KBM-7 (cell line): ENCODE data around the gene GNAI1.
"Not testable (repeated sequence)": the region's sequence is repeated elsewhere in the genome, so short reads cannot be mapped to it uniquely, and the experiment has no call there.

ENCODE experiments used
- DNase-seq: peaks from one replicate; pipeline ENCODE4 v3.0.0-alpha.2; 2015
- in situ Hi-C: fragments of 300-500 bp; cut with MboI; formaldehyde crosslinking; loops from 2 replicates; pipeline ENCODE4 v1.14.3; 2020; ENCODE audit warnings: low sequenced_read_pairs, low pct_unique_long_range_greater_than_20kb, mixed read lengths

The GNAI1 gene

DNA sequence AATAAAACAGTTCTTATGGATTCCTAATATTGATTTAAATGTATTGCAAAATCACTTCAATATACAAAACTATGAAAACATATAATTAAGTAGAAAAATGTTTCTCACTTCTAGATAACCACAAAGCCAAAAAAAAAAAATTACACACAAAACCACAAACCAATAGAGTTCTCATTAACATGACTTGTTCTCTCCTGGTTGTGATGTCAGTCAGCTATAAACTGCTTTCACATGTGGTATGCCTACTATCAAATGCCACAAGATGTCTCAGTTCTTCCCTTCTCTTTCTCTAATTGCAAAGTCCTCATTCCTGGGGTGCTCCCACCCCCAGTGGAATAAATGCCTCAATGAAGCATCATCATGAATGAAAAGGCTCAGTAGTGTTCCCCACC, 16.6 kb downstream of the GNAI1 start:
- peak; percentile 75 for DNase-seq

DNA sequence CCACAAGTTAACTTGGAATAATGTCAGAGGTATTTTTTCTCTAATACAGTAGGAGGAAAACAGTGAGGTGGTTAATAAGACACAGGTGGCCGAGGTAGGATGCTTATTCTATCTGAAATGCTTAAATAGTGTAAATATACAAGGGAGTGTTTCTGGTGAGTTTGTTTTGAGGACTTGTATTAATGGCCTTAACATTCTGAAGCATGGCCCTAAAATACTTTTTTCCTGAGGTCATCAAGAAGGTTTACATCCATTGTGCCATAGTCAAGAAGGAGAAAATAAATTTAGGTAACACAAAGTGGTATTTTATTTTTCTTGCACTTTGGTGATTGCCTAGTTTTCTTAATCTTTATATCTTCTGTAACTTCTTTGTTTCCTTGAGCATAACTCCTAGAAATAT, 18.8 kb downstream of the GNAI1 start:
- DNase-seq, result no peak
- in situ Hi-C loops, result no loop called here

More for the DNA sequence above, 16.6 kb downstream of the GNAI1 start:
- in situ Hi-C loops, result no loop called here

DNA sequence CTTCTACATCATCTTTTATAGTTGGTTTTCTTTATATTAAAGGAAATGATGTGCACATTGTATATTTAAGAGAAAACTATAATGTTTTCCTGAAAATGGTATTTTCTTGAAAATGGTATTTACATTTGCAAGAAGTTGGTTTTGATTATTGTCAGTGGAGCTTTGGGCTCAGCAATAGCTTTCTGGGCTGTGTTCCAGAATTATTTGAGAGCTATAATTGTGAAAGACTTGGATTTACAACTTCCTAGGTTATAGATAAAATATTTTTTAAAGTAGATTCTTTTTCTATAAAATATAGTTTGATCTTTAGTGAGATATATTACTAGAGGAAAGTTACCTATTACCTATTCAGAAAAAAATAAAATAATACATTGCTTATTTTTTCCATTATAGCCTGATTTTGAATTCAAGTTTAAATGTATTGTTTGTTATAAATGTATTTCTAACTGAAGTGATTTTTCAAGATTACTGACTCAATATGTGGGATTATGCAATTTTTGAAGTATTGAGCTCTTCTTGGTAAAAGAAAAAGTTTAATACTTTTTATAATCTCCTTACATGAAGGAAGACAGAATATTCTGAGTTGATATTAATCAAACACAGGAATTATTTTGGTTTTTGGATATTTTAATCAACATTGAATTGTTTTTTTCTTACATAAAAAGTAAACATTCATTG, 20.2 kb downstream of the GNAI1 start:
- DNase-seq, result no peak
- in situ Hi-C loops, result no loop called here

DNA sequence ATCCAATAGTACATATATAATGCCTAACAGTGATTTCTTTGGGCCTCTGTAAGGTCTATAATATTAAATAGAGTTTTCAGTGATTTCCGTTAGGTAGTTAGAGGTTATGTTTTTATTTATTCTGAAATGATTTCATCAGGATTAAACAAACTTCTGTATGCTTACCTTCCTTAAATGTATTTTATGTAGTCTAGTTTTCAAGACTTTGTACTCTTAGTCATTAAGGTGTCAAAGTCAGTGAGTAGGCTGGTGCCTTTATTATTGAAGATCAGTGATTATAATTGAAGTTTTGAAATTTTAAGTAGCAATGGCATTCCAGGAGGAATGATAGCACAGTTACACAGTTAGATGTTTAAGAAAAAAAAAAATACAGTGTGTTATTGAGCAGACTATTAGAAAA, 20.7 kb downstream of the GNAI1 start:
- no peak for DNase-seq
- in situ Hi-C loops, result no loop called here

DNA sequence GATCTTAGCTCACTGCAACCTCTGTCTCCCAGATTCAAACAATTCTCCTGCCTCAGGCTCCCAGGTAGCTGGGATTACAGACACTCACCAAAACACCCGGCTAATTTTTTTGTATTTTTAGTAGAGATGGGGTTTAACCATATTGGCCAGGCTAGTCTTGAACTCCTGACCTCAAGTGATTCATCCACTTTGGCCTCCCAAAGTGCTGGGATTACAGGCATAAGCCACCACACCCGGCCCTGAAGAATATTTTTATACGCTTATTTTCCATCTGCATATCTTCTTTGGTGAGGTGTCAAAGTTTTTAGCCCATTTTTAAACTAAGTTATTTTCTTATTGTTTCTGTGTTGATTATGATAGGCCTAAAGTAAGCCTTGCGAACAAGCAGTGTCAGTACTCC, 23.1 kb downstream of the GNAI1 start:
- DNase-seq, in situ Hi-C loops: not testable (repeated sequence)

DNA sequence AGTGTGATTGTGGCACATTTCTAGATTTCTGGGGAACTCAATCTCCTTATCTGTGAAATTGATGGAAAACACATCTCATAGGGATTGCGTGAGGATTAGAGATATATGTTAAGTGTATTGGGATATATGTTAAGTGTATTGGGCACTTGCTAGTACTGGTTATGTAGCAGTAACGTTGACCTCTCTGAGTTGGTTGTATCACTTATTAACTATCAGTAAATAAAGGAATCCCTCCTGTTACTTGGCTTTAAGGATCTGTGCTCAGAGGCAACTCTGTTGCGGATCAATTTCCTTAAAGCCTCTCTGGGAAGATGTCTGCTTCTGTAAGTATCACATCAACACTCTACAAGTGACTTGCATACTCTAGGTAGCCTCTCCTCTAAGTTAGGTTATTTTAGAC, 25.2 kb downstream of the GNAI1 start:
- in situ Hi-C loops, result no loop called here
- DNase-seq, result no peak

DNA sequence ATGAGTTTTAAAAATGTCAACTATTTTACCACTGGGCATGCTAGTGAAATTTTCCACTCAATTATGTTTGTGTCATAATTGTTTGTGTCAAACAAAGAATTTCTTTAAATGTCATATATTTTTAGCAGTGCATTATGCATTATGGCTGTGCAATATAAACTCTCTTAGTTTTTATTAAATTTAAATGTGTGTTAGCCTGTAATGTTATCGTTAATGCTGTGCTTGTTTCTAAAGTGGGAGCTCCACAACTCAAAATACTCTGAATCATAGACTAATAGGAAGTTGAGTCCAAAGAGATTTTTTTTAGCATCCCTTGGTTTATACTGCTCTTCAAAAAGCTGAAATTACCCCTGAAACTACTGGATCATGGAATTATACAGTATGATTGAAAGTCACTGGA, 26.8 kb downstream of the GNAI1 start:
- DNase-seq, result no peak

DNA sequence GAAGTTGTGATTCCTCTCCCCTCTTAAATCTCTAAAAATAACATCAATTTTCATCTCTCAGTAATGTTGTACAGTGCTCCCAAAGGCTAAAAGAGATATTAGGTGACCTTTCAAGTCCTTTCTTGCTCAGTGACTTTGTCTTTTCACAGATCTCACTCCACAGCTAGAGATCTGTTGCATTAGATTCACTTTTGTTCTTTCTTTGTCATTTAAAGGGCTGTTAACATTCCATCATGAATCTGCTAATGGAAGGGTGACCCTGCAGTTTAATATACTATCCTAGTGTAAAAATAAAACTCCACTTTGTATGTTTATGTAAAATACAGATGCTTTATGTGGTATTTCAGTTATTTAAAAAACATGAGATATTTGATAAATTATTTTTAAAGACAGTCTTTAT, 30.5 kb downstream of the GNAI1 start:
- in situ Hi-C loops, result no loop called here
- no peak for DNase-seq

More for the DNA sequence above, 26.8 kb downstream of the GNAI1 start:
- in situ Hi-C loops, result no loop called here

DNA sequence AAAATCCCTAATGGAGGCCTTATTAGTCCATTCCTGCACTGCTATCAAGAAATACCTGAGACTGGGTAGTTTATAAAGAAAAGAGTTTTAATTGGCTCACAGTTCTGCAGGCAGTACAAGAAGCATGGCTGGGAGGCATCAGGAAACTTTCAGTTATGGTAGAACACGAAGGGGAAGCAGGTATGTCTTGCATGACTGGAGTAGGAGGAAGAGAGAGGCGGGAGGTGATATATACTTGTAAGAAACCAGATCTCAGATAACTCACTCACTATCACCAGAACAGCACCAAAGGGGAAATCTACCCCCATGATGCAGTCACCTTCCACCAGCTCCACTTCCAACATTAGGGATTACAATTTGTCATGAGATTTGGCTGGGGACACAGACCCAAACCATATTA, 35.8 kb downstream of the GNAI1 start:
- in situ Hi-C loops, result no loop called here
- DNase-seq, result no peak

DNA sequence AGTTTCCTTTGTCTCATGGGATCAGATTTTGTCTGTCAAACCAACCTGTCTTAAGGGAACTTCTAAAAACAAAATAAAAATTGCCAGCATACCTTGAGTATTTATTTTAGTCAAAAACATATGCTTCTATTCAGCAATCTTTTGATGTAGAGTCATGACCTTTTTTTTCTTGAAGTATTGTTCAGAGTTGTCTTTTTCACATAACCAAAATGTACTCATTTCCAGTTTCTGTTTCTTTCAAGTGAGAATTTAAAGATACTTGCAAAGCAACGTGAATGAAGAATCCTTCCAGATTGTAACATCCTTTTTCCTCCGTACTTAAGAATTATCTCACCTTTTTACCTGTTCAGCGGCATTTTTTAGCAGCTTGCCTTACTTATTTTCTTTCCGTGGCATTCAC, 37.8 kb downstream of the GNAI1 start:
- DNase-seq, result no peak
- in situ Hi-C loops, result no loop called here

DNA sequence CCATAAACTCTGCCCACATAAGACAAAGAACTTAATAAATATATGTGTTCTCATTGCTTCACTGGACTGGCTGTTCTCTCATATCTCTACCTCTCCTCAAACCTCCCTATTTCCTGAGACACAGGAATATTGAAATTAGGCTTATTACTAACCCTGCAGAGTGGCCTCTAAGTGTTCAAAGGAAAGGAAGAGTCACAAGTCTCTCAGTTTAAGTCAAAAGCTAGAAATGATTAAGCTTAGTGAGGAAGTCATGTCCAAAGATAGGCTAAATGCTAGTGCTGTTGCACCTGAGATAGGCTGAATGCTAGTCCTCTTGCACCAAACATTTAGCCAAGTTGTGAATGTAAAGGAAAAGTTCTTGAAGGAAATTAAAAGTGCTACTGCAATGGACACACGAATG, 41.1 kb downstream of the GNAI1 start:
- in situ Hi-C loops, result no loop called here

DNA sequence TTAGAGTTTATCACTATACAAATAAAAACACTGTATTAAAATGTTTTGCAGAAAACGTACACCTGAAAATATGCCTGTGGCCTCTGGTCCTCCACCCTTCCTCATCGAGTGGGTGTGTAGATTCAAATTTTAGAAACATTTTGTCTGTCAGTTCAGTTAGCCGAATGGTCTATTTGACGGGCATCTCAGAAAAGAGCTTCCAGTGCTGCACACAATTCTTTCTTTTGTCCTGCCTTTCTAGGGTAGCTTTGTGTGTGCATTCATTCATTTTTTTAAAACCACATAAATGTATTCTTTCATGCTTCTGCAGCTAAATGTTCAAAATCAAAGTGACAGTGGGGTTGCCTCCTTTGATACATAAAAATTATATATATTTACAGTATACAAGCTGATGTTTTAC, 46.8 kb downstream of the GNAI1 start:
- in situ Hi-C loops, result no loop called here
- no peak for DNase-seq

More for the DNA sequence above, 41.1 kb downstream of the GNAI1 start:
- DNase-seq, result no peak

DNA sequence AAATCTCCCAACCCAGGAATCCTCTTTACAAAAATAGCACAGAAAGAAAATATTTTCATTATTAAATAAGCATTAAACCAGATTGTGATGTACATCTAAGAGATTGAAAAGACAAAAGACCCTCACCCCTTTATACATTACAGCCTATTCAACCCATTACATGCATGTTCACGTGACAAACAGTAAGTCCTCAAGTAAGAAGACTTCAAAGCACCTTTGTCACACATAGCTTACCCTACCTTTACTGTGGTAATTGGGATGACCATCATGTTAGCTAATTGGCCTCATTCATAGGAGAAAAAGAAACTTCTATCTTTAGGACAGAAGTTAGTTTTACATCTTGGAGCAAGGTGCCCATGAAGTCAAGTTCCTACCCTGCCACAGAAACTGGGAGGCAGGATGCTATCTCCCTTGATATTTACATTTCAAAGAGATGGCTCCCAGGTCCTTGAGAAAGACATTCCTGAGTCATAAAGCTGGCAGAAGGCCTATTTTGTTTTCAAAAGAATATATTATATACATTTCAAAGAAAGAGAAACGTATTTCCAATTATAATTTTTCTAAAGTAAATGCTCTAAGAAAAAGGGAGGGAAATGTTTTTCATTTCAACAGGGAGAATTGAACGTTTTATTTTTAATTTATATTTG, 48.1 kb downstream of the GNAI1 start:
- no peak for DNase-seq
- in situ Hi-C loops, result no loop called here

DNA sequence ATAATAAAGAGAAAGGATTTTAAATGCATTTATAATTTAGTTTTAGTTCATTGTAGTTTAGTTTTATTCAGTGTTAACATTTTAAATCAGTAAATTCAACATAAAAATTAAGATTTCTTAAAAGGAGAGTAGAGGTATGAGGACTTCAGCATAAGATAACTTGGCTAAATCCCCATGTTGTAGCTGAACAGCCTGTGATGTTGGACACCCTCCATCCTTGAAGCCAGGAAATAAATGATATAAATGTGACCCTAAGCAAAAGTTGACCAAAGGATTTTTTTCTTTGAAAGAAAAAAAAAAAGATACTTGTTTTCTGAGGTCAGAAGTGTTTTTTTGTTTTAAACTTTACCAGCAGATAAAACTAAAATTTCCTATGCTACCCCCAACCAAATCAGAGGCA, 48.7 kb downstream of the GNAI1 start:
- in situ Hi-C loops, result no loop called here
- DNase-seq, result no peak

DNA sequence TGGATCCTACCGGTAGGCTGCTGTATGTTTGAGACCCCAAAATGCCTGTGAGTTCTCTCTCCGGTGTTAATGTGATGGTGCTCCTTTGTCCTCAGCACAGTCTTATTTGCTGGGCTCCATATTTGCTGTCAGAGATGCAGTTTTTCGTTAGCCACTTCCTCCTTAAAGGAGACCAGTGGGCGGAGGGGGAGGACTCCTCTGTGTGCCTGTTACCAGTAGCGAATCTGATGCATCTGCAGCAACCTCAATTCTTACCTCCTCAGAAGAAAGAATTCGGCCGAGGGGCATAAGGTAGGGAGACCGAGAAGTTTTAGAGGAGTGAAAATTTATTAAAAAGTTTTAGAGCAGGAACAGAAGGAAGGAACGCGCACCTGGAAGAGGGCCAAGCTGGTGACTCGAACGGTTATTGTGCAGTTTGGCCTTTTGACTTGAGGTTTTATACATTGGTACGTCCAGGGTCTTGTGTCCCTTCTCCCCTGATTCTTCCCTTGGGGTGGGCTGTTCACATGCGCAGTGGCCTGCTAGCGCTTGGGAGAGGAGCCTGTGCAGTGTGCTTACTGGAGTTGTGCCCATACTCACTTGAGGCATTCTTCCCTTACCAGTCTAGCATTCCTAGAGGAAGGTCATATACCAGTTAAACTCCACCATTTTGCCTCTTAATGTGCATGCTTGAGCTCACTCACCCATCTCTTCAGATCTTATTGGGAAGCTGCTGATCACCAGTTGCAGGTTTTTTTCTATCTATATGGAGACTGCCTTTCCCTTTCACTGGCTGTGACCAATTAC, 49.5 kb downstream of the GNAI1 start:
- DNase-seq, result no peak
- in situ Hi-C loops, result no loop called here

DNA sequence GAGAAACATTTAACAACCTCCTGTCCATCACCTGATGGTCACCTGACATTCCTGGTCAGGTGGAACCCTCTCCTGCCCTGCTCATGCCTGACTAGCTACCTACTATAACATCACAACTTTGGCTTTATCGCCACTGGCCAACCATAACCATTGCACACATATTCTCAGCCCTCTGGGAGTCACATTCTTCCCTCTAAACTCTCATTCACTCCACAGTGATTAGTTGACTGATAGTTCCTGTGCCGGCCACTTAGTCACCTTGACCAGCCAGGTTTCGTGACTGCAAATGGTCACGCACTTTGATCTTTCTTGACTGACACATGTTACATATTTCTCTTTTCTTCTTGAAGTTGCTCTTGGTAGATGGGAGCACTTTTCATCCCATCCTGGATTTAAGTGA, 50.1 kb downstream of the GNAI1 start:
- DNase-seq, result no peak
- in situ Hi-C loops, result no loop called here

DNA sequence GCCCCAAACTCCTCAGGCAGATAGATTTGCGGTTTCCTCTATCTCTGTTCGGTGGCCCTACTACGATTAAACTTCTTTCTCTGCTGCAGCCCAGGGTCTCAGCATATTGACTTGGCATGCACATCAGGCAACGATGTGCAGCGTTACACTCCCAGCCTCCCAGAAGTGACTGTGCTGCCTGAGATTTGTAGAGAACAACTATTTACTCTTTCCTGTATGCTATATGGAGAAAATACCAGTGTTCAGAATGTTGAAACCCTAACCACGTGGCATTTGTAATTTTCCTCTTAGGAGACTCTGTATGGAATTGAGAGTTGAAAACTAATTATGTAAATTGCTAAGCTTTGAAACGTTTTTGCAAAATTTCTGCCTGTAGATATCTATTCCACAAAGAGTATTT, 50.9 kb downstream of the GNAI1 start:
- in situ Hi-C loops, result no loop called here

DNA sequence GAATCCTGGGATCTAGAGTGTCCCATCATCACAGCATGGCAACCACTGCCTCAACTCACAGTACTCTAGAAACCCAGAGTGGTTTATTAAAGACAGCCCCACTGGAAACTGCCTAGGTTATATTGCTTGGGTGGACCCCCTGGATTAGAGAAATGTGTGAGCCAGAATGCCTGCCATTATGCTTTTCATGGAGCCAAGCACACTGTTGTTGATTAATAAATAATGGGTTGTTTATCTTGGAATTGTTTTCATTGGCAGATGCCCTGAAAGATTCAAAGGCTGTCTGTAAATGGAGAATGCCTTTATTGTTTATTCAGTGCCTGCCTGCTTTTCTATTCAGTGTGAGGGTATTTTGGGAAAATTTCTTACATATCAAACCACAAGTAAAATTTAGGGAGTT, 52.1 kb downstream of the GNAI1 start:
- DNase-seq, result no peak
- in situ Hi-C loops, result no loop called here

More for the DNA sequence above, 50.9 kb downstream of the GNAI1 start:
- DNase-seq, result no peak

DNA sequence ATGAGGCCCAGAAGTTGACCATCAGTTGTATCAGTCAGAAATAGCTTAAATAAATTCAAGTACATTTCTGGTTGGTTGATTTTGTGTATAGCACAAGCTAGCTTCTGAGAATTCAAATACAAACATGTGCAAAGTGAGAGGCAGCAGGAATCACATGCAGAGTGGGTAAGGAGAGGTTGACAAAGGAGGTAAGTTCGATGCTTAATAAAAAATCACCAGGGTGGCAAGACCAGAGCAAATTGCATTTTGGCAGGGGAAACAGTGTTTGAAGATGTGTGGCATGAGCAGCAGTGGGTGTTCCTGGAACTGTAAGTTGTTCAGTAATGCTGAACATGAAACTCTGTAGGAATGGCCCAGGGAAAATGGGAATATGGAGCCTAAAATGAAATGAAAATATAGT, 52.6 kb downstream of the GNAI1 start:
- in situ Hi-C loops, result no loop called here
- no peak for DNase-seq

DNA sequence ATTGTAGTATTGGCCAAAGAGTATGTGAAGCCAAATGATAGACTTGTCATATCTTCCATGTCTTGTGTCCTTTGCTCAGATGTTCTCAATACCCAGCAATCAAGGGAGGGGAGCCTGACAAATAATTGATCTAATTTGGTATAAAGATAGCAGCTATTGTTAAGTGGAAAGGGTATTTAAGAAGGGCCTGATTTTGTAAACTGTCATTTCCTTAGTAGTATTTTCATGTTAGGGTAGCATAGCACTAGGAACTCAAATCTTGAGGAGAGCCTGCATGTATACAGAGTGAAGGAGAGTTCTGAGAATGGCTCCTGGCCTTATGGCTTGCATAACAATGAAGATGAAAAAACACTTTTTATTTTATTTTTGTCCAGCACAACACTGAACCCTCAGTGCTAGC, 53.1 kb downstream of the GNAI1 start:
- in situ Hi-C loops, result no loop called here
- no peak for DNase-seq
